GM19238 (cell line): ENCODE data around the gene ATP1A4.
"Not testable (repeated sequence)": the region's sequence is repeated elsewhere in the genome, so short reads cannot be mapped to it uniquely, and the experiment has no call there.

Experiments used
- DNase-seq: peaks from one replicate; pipeline ENCODE4 v3.0.0; 2011; ENCODE audit warnings: low spot score; ENCODE audit not compliant: insufficient read length

Gene ATP1A4

GRCh38 chr1:160123726-160124125 lies 27.7 kb upstream of the ATP1A4 start:
- no peak for DNase-seq

- DNase-seq: no peak
Observed at GRCh38 chr1:160124705-160125478, 26.5 kb upstream of the ATP1A4 start.

DNA sequence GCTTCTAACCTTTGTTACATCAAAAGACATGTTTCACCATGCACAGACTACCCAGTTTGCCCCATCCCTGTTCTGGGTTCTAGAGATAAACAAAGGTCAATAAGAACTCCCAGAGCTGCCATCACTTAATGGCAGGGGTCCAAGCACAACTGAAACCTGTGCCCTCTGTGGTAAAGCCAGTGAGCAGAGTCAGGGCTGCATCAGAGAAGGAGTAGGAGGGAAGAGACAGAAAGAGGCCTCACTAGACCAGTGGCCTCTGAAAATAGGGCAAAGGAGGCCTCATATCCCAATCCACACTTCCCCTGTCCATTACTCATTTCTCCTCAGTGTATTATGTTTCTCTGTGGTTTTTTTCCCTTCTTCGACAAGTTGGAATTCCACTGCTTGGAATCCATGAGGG lies 25.7 kb upstream of the ATP1A4 start:
- DNase-seq: no peak

- DNase-seq: not testable (repeated sequence)
Observed at GRCh38 chr1:160126342-160126741, 25.1 kb upstream of the ATP1A4 start.

DNA sequence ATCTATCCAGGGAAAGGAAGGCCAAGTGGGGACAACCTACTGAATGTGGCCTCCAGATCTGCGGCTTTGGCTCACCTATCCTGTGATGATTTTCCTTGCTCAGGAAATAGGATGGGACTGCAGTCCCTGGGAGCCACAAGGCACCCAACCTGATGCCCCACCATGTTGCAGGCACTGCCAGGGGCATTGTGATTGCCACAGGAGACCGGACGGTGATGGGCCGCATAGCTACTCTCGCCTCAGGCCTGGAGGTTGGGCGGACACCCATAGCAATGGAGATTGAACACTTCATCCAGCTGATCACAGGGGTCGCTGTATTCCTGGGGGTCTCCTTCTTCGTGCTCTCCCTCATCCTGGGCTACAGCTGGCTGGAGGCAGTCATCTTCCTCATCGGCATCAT lies 24.0 kb upstream of the ATP1A4 start:
- no peak for DNase-seq

DNA sequence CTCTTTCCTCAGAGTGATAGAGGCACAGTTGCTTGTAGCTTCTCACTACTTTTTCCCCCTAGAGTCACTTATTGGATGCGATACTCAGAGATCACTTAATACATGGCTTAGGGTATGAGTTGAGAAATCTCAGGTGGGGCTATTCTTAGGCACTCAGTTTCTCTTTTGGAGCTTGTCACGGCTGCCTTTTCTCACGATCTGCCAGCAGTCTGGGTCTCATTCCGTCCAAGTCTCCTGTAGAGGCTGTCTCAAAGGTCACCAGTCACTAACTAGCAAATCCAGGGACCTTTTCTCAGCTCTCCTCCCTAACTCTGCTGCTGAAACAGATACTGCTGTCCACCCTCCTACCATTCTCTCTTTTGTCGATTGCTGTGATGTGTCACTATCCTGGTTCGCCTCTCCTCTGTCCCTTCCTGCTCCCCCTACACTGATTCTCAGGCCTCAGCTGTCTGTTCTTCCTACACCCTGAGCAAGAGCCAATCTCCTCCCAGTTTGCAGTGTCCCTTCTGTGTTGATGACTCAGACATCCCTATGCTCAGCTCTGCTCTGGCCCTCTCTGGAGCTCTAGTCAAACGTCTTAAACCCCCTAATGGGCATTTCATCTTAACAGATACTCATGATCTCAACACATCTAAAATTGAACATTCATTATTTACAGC lies 23.4 kb upstream of the ATP1A4 start:
- DNase-seq: no peak

GRCh38 chr1:160128636-160129035 lies 22.8 kb upstream of the ATP1A4 start:
- no peak for DNase-seq

GRCh38 chr1:160129046-160129445 lies 22.4 kb upstream of the ATP1A4 start:
- DNase-seq: no peak

- no peak for DNase-seq
Observed at GRCh38 chr1:160129558-160129957, 21.8 kb upstream of the ATP1A4 start.

DNA sequence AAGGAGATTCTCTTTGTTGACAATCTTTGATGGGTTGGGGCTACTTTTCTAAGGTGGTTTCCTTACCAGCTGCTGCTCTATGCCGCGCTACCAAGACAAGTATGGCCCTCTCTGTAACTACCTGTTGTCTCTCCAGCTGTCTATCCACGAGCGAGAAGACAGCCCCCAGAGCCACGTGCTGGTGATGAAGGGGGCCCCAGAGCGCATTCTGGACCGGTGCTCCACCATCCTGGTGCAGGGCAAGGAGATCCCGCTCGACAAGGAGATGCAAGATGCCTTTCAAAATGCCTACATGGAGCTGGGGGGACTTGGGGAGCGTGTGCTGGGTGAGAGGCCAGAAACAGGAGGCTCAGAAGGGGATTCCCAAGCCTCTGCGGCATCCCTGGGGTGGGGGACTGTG lies 21.4 kb upstream of the ATP1A4 start:
- DNase-seq: no peak

GRCh38 chr1:160130486-160130885 lies 20.9 kb upstream of the ATP1A4 start:
- DNase-seq: no peak

GRCh38 chr1:160130939-160131338 lies 20.5 kb upstream of the ATP1A4 start:
- DNase-seq: no peak

DNA sequence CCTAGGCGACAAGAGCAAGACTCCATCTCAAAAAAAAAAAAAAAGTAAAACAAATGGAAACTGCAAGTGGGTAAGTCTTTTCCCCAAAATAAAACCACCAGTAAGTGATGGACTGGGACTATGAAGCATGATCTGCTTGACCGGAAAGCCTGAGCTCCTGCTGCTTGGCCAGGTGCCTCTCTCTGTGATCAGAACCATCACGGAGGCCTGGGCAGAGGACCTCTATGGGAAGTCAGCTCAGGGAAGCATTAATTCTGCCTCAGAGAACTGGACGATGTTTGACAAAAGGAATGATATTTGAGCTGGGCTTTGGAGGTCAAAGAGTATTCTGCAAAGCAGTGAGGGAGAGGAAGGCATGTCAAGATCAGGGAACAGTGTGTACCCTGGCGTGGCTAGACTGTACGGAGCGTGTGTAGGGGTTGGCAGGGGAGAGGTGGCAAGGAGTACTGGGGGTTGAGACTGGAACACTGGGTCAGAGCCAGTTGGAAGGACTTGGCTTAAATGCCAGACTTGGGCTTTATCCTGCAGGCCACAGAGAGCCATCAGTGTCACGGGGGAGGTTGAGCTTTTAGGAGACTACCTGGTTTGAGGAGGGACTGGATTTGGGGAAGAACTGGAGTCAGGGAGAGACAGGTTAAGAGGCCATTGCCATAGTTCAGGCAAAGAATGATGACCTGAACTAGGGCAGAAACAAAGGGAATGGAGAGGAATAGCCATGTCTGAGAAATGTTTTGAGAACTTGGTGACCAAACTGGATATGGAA lies 19.4 kb upstream of the ATP1A4 start:
- no peak for DNase-seq

GRCh38 chr1:160133990-160134770 lies 17.2 kb upstream of the ATP1A4 start:
- DNase-seq: no peak

DNA sequence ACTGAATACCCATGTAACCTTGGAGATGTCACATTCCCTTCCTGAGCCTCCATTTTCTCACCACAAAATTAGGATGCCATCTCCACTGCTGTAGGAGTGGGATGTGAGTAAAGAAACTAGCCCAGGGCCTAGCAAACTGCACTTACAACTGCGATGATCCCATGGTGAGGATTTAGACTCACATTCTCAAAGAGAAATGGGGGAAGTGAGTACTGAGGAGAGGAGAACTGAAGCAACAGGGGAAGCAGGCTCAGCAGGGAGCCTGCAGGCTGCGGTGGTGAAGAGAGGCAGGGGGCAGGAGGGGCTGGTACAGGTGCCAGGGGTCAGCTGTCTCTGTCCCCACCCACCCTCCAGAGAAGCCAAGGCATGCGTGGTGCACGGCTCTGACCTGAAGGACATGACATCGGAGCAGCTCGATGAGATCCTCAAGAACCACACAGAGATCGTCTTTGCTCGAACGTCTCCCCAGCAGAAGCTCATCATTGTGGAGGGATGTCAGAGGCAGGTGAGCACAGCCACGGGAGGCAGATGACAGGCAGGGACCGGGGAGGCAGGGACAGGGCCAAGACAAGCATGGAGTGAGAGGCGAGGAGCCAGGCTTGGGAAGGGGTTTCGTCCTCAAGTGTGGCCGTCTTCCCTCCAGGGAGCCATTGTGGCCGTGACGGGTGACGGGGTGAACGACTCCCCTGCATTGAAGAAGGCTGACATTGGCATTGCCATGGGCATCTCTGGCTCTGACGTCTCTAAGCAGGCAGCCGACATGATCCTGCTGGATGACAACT lies 16.4 kb upstream of the ATP1A4 start:
- no peak for DNase-seq

GRCh38 chr1:160136121-160136925 lies 15.1 kb upstream of the ATP1A4 start:
- no peak for DNase-seq

DNA sequence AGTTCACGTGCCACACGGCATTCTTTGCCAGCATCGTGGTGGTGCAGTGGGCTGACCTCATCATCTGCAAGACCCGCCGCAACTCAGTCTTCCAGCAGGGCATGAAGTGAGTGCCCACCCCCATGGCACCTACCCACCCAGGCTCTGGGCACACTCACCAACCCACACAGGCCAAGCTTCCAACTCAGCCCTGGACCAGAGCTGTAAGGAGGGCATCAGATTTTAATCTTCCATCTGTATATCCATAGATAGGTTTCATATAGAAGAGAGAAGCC lies 14.5 kb upstream of the ATP1A4 start:
- DNase-seq: no peak

GRCh38 chr1:160137216-160137862 lies 14.1 kb upstream of the ATP1A4 start:
- no peak for DNase-seq

- DNase-seq: no peak
Observed at GRCh38 chr1:160139840-160140239, 11.6 kb upstream of the ATP1A4 start.

GRCh38 chr1:160143695-160144094 lies 7.7 kb upstream of the ATP1A4 start:
- DNase-seq: no peak
